HEK293T (cell line): ENCODE data around the gene C5AR1.

ENCODE experiments used
- BHLHE40 ChIP-seq: fragments of 450-650 bp; IDR thresholded peaks from 2 replicates; pipeline ENCODE4 v1.6.1; 2016; ENCODE audit warnings: mild to moderate bottlenecking, moderate library complexity, borderline replicate concordance
- CTBP1 ChIP-seq: fragments of 450-650 bp; IDR thresholded peaks from 2 replicates; pipeline ENCODE4 v1.6.1; 2016; ENCODE audit warnings: borderline replicate concordance
- ELF4 ChIP-seq: fragments of 450-650 bp; IDR thresholded peaks from 2 replicates; pipeline ENCODE4 v1.6.1; 2017; ENCODE audit warnings: antibody characterized with exemption
- FOXA1 ChIP-seq: fragments of 450-650 bp; IDR thresholded peaks from 2 replicates; pipeline ENCODE4 v1.6.1; 2016; ENCODE audit warnings: mild to moderate bottlenecking
- FOXK2 ChIP-seq: fragments of 450-650 bp; IDR thresholded peaks from 2 replicates; pipeline ENCODE4 v1.6.1; 2016; ENCODE audit warnings: mild to moderate bottlenecking
- FOXM1 ChIP-seq: fragments of 450-650 bp; IDR thresholded peaks from 2 replicates; pipeline ENCODE4 v1.6.1; 2017; ENCODE audit warnings: mild to moderate bottlenecking, borderline replicate concordance
- L3MBTL2 ChIP-seq: fragments of 450-650 bp; conservative IDR thresholded peaks from 2 replicates; pipeline ENCODE4 v1.6.1; 2016; ENCODE audit warnings: mild to moderate bottlenecking
- NFRKB ChIP-seq: fragments of 450-650 bp; IDR thresholded peaks from 2 replicates; pipeline ENCODE4 v1.6.1; 2016; ENCODE audit warnings: mild to moderate bottlenecking, moderate library complexity
- PKNOX1 ChIP-seq: fragments of 450-650 bp; IDR thresholded peaks from 2 replicates; pipeline ENCODE4 v1.6.1; 2016
- SP1 ChIP-seq: fragments of 450-650 bp; IDR thresholded peaks from 2 replicates; pipeline ENCODE4 v1.6.1; 2017
- TARDBP ChIP-seq: fragments of 450-650 bp; IDR thresholded peaks from 2 replicates; pipeline ENCODE4 v1.6.1; 2016
- ZNF384 ChIP-seq: fragments of 450-650 bp; IDR thresholded peaks from 2 replicates; pipeline ENCODE4 v1.6.1; 2016

DNA sequence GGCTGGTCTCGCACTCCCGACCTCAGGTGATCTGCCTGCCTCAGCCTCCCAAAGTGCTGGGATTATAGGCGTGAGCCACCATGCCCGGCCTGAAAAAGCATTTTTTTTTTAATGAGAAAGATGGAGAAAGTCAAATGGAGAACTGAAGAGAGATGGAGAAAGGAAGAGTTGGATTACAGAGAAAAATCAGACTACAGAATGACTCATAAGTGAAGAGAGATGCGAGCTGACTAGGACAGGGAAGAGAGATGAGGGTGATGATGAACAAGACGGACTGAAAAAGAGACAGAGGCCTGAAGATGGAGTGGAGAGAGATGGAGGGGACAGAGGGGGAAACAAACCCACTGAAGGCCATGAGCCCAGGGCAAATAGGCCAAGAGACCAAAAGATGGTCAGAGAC is 41.0 kb downstream of the C5AR1 start:
- TF ChIP-seq FOXM1, result no peak
- no peak for TF ChIP-seq BHLHE40
- no peak for TF ChIP-seq PKNOX1
- TF ChIP-seq SP1, result no peak
- TF ChIP-seq ELF4, result no peak
- no peak for TF ChIP-seq L3MBTL2
- TF ChIP-seq TARDBP, result no peak
- no peak for TF ChIP-seq FOXK2
- TF ChIP-seq NFRKB, result no peak
- TF ChIP-seq FOXA1, result no peak
- no peak for TF ChIP-seq ZNF384
- no peak for TF ChIP-seq CTBP1
